ENCODE results near the gene RASSF6.
"Not testable (repeated sequence)": the region's sequence is repeated elsewhere in the genome, so short reads cannot be mapped to it uniquely, and the experiment has no call there.

RASSF6 gene

GRCh38 chr4:73620115-73620792 lies at the start of gene RASSF6:
RASSF6 (minus strand) TSS chr4:73620436; CDS start chr4:73611795, 8,641 bp downstream.
- peak; percentile 19 for DNase-seq

GRCh38 chr4:73669410-73670183 lies 49.4 kb upstream of the RASSF6 start:
- no peak for DNase-seq

GRCh38 chr4:73668782-73669201 lies 48.6 kb upstream of the RASSF6 start:
- peak; percentile 83 for DNase-seq

- not testable (repeated sequence) for DNase-seq
Observed at GRCh38 chr4:73665924-73666323, 45.7 kb upstream of the RASSF6 start.

- no peak for DNase-seq
Observed at GRCh38 chr4:73664470-73664869, 44.2 kb upstream of the RASSF6 start.

- no peak for DNase-seq
Observed at GRCh38 chr4:73663576-73663975, 43.3 kb upstream of the RASSF6 start.

GRCh38 chr4:73662709-73663546 lies 42.7 kb upstream of the RASSF6 start:
- no peak for DNase-seq

- no peak for DNase-seq
Observed at GRCh38 chr4:73661646-73662119, 41.4 kb upstream of the RASSF6 start.

GRCh38 chr4:73660808-73661207 lies 40.6 kb upstream of the RASSF6 start:
- no peak for DNase-seq

GRCh38 chr4:73653695-73654106 lies 33.5 kb upstream of the RASSF6 start:
- DNase-seq: peak; percentile 7

- no peak for DNase-seq
Observed at GRCh38 chr4:73650250-73650649, 30.0 kb upstream of the RASSF6 start.

- no peak for DNase-seq
Observed at GRCh38 chr4:73648478-73648877, 28.2 kb upstream of the RASSF6 start.

GRCh38 chr4:73646117-73646516 lies 25.9 kb upstream of the RASSF6 start:
- DNase-seq: no peak

- DNase-seq: no peak
Observed at GRCh38 chr4:73631565-73632226, 11.5 kb upstream of the RASSF6 start.

GRCh38 chr4:73628834-73629233 lies 8.6 kb upstream of the RASSF6 start:
- not testable (repeated sequence) for DNase-seq

GRCh38 chr4:73621357-73621756 lies 1.1 kb upstream of the RASSF6 start:
- no peak for DNase-seq

- no peak for DNase-seq
Observed at GRCh38 chr4:73619346-73619745, 890 bp downstream of the RASSF6 start.

GRCh38 chr4:73617256-73617655 lies 3.0 kb downstream of the RASSF6 start:
- no peak for DNase-seq

GRCh38 chr4:73615613-73616012 lies 4.6 kb downstream of the RASSF6 start:
- DNase-seq: no peak

- no peak for DNase-seq
Observed at GRCh38 chr4:73614311-73614867, 5.8 kb downstream of the RASSF6 start.

GRCh38 chr4:73613130-73613529 lies 7.1 kb downstream of the RASSF6 start:
- no peak for DNase-seq

- DNase-seq: no peak
Observed at GRCh38 chr4:73612032-73612431, 8.2 kb downstream of the RASSF6 start.
